AG09309 (cell line): ENCODE data around the gene MTSS2.
"Not testable (repeated sequence)": the region's sequence is repeated elsewhere in the genome, so short reads cannot be mapped to it uniquely, and the experiment has no call there.

Experiments
- DNase-seq: peaks from one replicate; pipeline ENCODE4 v3.0.0-alpha.2; 2010; ENCODE audit warnings: low read depth
- H3K4me3 ChIP-seq: 2 replicates; pipeline ENCODE4 v1.5.1; 2011; ENCODE audit warnings: mild to moderate bottlenecking, low read depth, low read length, moderate library complexity; ENCODE audit not compliant: control insufficient read depth
- CTCF ChIP-seq: IDR thresholded peaks from 2 replicates; pipeline ENCODE4 v1.5.1; 2011; ENCODE audit warnings: mild to moderate bottlenecking, low read depth, low read length, inconsistent platforms; ENCODE audit not compliant: insufficient read depth, control insufficient read depth; ENCODE audit errors: missing control alignments

The MTSS2 gene

GRCh38 chr16:70646260-70647241 lies 39.3 kb downstream of the MTSS2 start, which contains the start of gene IL34:
IL34 (plus strand) TSS chr16:70646559; CDS start chr16:70646948, 389 bp downstream.
- TF ChIP-seq CTCF: no peak
- H3K4me3 ChIP-seq: no peak within 1 kb of the TSS
- DNase-seq: no peak

GRCh38 chr16:70644763-70645597 lies 40.9 kb downstream of the MTSS2 start:
- no peak for TF ChIP-seq CTCF
- no peak for DNase-seq

DNA sequence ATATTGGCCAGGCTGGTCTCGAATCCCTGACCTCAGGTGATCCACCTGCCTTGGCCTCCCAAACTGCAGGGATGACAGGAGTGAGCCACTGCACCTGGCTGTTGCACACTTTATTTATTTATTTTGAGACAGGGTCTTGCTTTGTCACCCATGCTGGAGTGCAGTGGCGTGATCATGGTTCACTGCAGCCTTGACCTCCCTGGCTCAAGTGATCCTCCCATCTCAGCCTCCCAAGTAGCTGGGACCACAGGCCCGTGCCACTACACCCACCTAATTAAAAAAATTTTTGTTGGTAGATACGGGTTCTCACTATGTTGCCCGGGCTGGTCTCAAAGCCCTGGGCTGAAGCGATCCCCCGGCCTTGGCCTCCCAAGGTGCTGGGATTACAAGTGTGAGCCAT lies 42.6 kb downstream of the MTSS2 start:
- not testable (repeated sequence) for H3K4me3 ChIP-seq, DNase-seq

More at GRCh38 chr16:70644763-70645597, 40.9 kb downstream of the MTSS2 start:
- no peak overlapping the region for H3K4me3 ChIP-seq

DNA sequence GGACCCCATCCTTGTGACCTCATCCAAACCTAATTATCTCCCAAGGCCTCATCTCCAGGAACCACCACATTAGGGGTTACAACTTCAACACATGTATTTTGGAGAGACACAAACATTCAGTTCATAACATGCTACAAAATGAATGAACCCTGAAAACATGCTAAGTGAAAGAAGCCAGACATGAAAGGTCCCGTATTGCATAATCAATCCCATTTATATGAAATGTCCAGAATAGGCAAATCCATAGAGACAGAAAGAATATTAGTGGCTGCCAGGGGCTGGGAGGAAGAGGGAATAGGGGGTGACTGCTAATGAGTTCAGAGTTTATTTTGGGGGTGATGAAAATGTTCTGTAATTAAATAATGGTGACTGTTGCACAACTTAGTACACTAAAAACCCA lies 43.2 kb downstream of the MTSS2 start:
- no peak for TF ChIP-seq CTCF
- no peak overlapping the region for H3K4me3 ChIP-seq
- no peak for DNase-seq

GRCh38 chr16:70638814-70639792 lies 46.8 kb downstream of the MTSS2 start:
- DNase-seq: no peak
- TF ChIP-seq CTCF: no peak
- H3K4me3 ChIP-seq: no peak overlapping the region
